GM21576 (cell line): ENCODE results near the gene SOWAHA.
"Not testable (repeated sequence)": the region's sequence is repeated elsewhere in the genome, so short reads cannot be mapped to it uniquely, and the experiment has no call there.

Source experiments
- ATAC-seq: cut with Tn5 transposase; IDR thresholded peaks from one replicate; pipeline ENCODE4 v1.9.1; 2021; ENCODE audit warnings: mild to moderate bottlenecking, moderate library complexity; ENCODE audit not compliant: unreplicated experiment

Gene SOWAHA

GRCh38 chr5:132848270-132848669 lies 35.2 kb downstream of the SOWAHA start:
- ATAC-seq: no peak

- no peak for ATAC-seq
Observed at GRCh38 chr5:132849347-132849746, 36.2 kb downstream of the SOWAHA start.

- ATAC-seq: no peak
Observed at GRCh38 chr5:132850066-132850465, 37.0 kb downstream of the SOWAHA start.

- no peak for ATAC-seq
Observed at GRCh38 chr5:132853323-132853722, 40.2 kb downstream of the SOWAHA start.

GRCh38 chr5:132853790-132854189 lies 40.7 kb downstream of the SOWAHA start:
- ATAC-seq: no peak

GRCh38 chr5:132854301-132854700 lies 41.2 kb downstream of the SOWAHA start:
- no peak for ATAC-seq

- not testable (repeated sequence) for ATAC-seq
Observed at GRCh38 chr5:132854992-132855391, 41.9 kb downstream of the SOWAHA start.

- ATAC-seq: no peak
Observed at GRCh38 chr5:132856011-132856410, 42.9 kb downstream of the SOWAHA start.

- no peak for ATAC-seq
Observed at GRCh38 chr5:132859889-132860437, 46.9 kb downstream of the SOWAHA start.

GRCh38 chr5:132860742-132861141 lies 47.6 kb downstream of the SOWAHA start:
- no peak for ATAC-seq

GRCh38 chr5:132865668-132866341 lies 52.7 kb downstream of the SOWAHA start:
- no peak for ATAC-seq
